Femur (tissue), 1 donor: ENCODE data around the gene KLRB1.
"Not testable (repeated sequence)": the region's sequence is repeated elsewhere in the genome, so short reads cannot be mapped to it uniquely, and the experiment has no call there.

Experiments used
- DNase-seq: peaks from one replicate; pipeline ENCODE4 v3.0.0-alpha.2; 2017

The KLRB1 gene

GRCh38 chr12:9607716-9608115, at the start of gene KLRB1:
TSS of gene KLRB1 (minus strand) at chr12:9607916. CDS start at chr12:9607839, 77 bp downstream.
- DNase-seq, result no peak

GRCh38 chr12:9651265-9651729, 43.6 kb upstream of the KLRB1 start:
- DNase-seq, result no peak

GRCh38 chr12:9650151-9650576, 42.4 kb upstream of the KLRB1 start:
- no peak for DNase-seq

- no peak for DNase-seq
Observed at GRCh38 chr12:9649532-9649940, 41.8 kb upstream of the KLRB1 start.

GRCh38 chr12:9648701-9649531, 41.2 kb upstream of the KLRB1 start:
- no peak for DNase-seq

- peak; percentile 94 for DNase-seq
Observed at GRCh38 chr12:9647825-9648700, 40.3 kb upstream of the KLRB1 start.

GRCh38 chr12:9646794-9647781, 39.4 kb upstream of the KLRB1 start:
- no peak for DNase-seq

- not testable (repeated sequence) for DNase-seq
Observed at GRCh38 chr12:9644985-9645551, 37.4 kb upstream of the KLRB1 start.

- DNase-seq, result no peak
Observed at GRCh38 chr12:9643266-9643660, 35.5 kb upstream of the KLRB1 start.

- no peak for DNase-seq
Observed at GRCh38 chr12:9642606-9643265, 35.0 kb upstream of the KLRB1 start.

GRCh38 chr12:9640024-9640423, 32.3 kb upstream of the KLRB1 start:
- DNase-seq, result no peak

- DNase-seq, result no peak
Observed at GRCh38 chr12:9636851-9637206, 29.1 kb upstream of the KLRB1 start.

GRCh38 chr12:9636150-9636850, 28.6 kb upstream of the KLRB1 start:
- no peak for DNase-seq

GRCh38 chr12:9634969-9635754, 27.4 kb upstream of the KLRB1 start:
- no peak for DNase-seq

GRCh38 chr12:9634177-9634803, 26.6 kb upstream of the KLRB1 start:
- DNase-seq, result no peak

- DNase-seq, result no peak
Observed at GRCh38 chr12:9632766-9633165, 25.1 kb upstream of the KLRB1 start.

- no peak for DNase-seq
Observed at GRCh38 chr12:9626821-9627220, 19.1 kb upstream of the KLRB1 start.

GRCh38 chr12:9626291-9626690, 18.6 kb upstream of the KLRB1 start:
- no peak for DNase-seq

GRCh38 chr12:9625019-9625418, 17.3 kb upstream of the KLRB1 start:
- DNase-seq, result no peak
